HG02610 (cell line): ENCODE measurements around the gene PLAU.
"Not testable (repeated sequence)": the region's sequence is repeated elsewhere in the genome, so short reads cannot be mapped to it uniquely, and the experiment has no call there.

Experiments
- ATAC-seq: cut with Tn5 transposase; IDR thresholded peaks from one replicate; pipeline ENCODE4 v1.9.1; 2021; ENCODE audit warnings: mild to moderate bottlenecking, moderate library complexity; ENCODE audit not compliant: unreplicated experiment

PLAU gene

GRCh38 chr10:73919481-73919880 lies 8.5 kb downstream of the PLAU start:
- not testable (repeated sequence) for ATAC-seq

GRCh38 chr10:73920089-73920488 lies 9.2 kb downstream of the PLAU start:
- no peak for ATAC-seq

- no peak for ATAC-seq
Measured at GRCh38 chr10:73922007-73922863, 11.3 kb downstream of the PLAU start.

DNA sequence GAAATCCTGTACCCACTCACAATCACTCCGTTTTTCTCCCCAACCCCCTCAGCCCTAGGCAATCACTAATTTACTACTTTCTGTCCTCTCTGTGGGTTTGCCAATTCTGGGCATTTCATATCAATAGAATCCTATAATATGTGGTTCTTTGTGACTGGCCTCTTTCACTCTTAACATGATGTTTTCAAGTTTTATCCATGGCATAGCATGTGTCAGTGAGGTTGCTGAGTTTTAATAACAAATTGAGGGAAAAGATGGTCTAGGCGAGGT lies 11.9 kb downstream of the PLAU start:
- no peak for ATAC-seq

DNA sequence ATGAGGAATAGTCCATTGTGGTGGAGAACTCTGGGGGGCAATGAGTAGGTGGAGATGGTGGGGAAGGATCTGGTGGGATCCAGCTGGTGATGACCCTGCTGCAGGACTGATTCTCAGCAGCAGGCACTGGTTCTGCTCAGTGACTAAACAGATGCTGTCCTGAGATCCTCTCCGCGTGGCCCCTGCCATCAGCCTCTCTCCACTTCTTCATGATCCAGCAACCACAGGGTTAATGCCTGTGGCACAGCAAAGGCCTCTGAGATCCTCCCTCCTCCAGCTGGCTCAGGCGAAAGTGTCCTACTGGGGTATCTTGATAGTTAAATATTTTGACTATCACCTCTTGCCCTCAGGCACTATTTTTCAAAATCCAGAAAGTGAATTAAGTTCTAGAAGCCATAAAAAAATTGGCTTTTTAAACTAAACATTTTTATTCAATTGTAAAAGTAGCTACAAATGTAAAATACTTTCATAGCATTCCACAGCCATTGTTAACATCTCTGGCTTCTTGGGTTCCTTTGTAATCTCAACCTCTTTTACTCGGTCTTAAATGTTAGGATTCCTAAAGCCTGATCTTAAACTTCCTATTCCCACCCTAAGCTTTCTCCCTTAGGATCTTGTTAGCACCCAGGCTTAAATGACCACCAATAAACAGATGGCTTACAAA lies 13.1 kb downstream of the PLAU start:
- no peak for ATAC-seq

GRCh38 chr10:73924935-73925334 lies 14.0 kb downstream of the PLAU start:
- ATAC-seq: no peak

DNA sequence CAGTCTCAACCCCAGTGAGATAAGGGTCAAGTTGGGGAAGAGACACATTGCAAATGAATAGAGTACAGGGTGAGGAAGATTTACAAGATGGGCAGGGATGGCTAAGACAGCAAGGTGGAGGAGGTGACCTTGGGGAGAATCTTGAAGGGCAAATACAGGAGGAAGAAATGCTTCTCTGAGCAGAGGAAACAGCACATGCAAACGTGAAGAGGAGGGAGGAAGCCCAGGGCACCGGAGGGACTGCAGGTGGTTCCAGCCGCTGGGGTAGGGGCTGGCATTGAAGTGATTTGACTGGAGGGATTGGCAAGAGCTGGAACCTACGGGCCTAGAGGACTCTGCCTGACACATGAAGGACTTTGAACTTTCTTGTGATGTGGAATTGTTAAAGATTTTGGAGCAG lies 14.6 kb downstream of the PLAU start:
- no peak for ATAC-seq

DNA sequence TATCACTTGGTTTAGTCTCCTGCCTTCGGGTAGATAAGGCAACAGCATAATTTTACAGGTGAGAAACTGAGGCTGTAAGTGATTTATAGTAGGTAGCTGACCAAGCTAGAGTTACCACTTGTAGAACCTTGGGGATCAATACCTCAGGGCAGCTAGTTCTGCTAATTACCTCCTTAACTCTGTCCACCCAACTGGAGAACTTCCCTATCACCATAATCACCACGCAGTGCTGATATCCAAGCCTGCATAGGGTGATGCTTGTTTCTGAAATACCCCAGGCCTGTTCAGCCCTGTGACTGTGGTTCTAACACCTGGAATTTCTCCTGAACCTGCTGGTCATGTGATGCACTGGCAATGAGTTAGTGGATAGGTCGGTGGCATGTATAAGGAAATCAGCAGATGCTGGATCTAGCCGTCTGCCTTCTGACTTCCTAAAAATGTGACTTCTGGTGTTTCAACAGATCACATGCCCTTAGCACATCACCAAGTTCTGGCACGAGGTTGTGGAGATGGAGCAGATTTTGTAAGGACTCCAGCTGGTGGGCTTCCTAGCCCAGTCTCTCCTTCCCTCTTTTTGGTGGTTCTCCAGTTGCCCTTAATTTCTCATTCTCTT lies 15.3 kb downstream of the PLAU start:
- ATAC-seq: no peak

DNA sequence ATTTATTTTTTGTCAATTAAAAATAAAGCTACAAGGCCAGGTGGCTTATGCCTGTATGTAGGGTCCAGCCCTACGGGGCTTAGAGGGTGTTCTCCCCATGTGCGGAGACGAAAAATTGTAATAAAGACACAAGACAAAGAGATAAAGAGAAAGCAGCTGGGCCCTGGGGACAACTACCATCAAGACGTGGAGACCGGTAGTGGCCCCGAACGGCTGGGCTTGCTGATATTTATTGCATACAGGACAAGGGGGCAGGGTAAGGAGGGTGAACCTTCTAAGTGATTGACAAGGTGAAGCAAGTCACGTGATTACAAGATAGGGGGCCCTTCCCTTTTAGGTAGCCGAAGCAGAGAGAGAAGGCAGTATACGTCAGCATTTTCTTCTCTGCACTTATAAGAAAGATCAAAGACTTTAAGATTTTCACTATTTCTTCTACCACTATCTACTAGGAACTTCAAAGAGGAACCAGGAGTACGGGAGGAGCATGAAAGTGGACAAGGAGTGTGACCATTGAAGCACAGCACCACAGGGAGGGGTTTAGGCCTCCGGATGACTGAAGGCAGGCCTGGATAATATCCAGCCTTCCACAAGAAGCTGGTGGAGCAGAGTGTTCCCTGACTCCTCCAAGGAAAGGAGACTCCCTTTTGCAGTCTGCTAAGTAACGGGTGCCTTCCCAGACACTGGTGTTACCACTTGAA lies 19.8 kb downstream of the PLAU start:
- ATAC-seq: not testable (repeated sequence)

DNA sequence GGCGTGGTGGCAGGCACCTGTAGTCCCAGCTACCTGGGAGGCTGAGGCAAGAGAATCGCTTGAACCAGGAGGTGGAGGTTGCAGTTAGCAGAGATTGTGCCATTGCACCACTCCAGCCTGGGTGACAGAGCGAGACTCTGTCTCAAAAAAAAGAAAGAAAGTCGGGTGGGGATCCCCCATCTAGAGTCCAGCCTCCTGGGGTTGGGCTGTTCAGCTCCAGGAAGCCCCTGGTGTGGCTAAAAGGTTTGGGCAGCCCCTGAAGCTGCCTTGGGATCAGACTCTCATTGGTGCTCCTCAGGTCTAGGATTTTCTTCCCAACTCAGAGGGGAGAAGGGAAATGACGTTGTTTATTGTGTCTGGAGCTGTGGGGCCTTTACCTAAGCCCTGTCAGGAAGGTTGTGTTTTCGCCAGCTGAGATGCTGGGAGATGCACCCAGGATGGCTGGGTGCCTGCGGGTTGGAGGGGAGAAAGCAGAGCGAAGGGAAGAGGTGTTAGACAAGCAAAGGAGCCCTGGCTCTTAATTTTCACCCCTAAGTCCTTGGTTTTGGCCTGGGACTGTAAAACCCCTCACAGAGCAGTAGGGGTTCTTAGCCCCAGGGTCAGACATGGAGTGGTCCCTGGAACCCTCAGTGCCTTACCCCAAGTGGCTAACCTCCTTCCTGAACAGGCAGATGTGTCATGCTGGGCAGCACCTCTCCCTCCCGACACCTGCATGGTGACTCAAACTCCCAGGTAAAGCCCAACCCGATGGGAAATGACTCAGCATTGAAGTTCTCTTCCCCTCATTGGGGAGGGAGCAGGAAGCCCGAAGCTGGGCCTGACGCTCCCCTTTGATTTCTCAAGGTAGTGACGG lies 21.1 kb downstream of the PLAU start:
- ATAC-seq: peak; percentile 87

- ATAC-seq: peak; percentile 9
Measured at GRCh38 chr10:73932620-73933112, 21.7 kb downstream of the PLAU start.

DNA sequence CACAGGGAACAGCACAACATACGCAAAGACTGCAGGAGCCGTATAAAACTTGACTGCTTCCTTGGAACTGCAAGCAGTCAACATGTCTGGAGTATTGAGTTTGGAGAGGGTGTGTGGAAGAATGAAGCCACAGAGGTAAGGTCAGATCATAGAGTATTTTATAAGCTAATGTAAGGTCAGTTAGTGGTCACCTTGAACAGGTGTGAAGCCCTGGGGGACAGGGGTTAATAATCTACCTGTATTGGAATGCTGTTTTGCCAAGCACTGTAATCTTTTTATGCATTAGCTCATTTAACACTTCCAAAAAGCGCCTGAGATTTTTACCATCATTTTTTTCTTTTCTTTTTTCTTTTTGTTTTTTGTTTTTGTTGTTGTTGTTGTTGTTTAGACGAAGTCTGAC lies 23.1 kb downstream of the PLAU start:
- no peak for ATAC-seq

- ATAC-seq: no peak
Measured at GRCh38 chr10:73935895-73936294, 25.0 kb downstream of the PLAU start.

DNA sequence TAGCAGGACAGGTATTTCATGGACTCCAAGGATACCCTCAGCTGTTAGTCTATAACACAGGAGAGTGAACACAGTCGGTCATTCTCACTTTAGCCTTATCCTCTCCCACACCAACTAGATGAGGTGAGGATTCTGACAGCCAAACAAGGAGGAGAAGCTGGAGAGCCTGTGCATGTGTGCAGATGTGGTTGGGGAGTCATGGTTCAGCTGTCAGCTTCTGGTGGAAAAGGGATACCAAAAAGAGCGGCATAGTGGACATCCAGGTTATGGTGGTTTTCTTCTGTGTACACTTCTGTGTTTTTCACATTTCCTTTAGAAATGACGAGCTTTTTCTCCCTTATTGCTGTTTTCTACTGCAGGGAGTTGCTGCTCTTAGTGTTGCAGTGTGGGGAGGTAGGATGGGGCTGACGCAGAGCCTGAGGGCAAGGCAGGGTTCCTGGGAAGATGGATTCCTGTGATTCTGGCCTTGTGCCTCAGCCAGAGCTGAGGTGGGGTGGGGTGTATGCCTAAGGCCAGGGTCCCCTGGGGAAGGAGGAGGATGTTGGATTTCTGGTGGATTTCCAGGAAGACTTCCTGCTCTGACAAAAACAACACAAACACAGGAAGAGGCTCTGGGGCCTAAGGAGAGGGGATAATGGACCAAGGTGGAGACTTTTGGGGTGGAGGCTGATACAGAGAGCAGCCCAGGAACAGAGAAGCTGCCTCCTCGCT lies 26.6 kb downstream of the PLAU start:
- no peak for ATAC-seq

- ATAC-seq: peak; percentile 91
Measured at GRCh38 chr10:73940634-73941221, 29.8 kb downstream of the PLAU start.

DNA sequence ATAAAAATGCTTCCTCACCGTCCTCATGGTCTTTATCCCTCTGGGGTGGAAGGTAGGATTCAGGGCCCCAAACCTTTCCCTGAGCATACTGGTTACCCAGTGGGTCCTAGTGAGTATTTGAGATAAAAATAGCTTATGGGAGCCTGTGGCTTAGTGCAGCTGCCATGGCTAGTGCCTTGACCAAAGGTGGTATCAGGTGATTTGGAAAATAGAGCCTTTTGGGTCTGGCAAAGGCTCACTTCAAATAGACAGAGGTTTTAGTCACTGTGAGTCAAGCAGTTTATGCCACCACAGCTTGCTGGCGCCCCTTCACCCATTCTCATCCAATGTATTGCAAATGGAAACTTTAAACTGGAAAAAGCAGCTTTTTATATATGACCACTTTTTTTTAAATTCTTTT lies 30.4 kb downstream of the PLAU start:
- ATAC-seq: no peak

DNA sequence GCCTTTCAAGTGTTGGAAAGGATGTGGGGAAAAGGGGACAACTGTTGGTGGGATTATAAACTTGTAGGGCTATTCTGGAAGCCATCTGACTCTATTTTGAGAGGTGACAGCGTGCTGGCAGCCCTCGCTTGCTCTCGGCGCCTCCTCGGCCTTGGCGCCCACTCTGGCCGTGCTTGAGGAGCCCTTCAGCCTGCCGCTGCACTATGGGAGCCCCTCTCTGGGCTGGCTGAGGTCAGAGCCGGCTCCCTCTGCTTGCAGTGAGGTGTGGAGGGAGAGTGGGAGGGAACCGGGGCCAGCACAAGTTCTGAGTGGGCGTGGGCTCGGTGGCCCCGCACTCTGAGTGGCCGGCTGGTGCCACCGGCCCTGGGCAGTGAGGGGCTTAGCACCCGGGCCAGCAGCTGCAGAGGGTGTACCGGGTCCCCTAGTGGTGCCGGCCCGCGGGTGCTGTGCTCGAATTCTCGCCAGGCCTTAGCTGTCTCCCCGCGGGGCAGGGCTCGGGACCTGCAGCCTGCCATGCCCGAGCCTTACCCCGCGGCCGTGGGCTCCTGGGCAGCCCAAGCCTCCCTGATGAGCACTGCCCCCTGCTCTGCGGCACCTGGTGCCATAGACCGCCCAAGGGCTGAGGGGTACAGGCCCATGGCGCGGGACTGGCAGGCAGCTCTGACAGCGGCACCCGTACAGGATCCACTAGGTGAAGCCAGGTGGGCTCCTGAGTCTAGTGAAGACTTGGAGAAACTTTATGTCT lies 33.6 kb downstream of the PLAU start:
- ATAC-seq: no peak

- ATAC-seq: no peak
Measured at GRCh38 chr10:73946253-73947145, 35.6 kb downstream of the PLAU start.
